ENCODE data around the gene AHI1. TPM values are rescaled to one million over a fixed set of nuclear protein-coding genes. Genes with fewer than 3 reads are reported as not detected.

The AHI1 gene
- total RNA-seq, 1 donor from 2014 or later: 14.2 TPM

GRCh38 chr6:135320721-135321621, 176.6 kb downstream of the AHI1 start:
- no peak overlapping the region for H3K27ac ChIP-seq (ENCODE audit: low read depth, low read length)
- H3K4me3 ChIP-seq (ENCODE audit: insufficient read depth, low read depth, low read length): no peak overlapping the region
- Mint-ChIP-seq H3K9me3 (ENCODE audit: unreplicated experiment) (no peaks in the 10 kb centered on the region), H3K27me3 (ENCODE audit: low read depth, unreplicated experiment) (no peaks in the 10 kb centered on the region), H3K36me3 (ENCODE audit: low read depth, unreplicated experiment) (no peaks in the 10 kb centered on the region), H3K27ac (ENCODE audit: unreplicated experiment) (no peak overlapping the region), H3K4me1 (ENCODE audit: low read depth, unreplicated experiment) (peaks cover 2% of the 10 kb centered on the region), H3K4me3 (ENCODE audit: unreplicated experiment) (no peak overlapping the region)
- H3K27me3 ChIP-seq (ENCODE audit: insufficient read depth, low read length): no peaks in the 10 kb centered on the region
- FAIRE-seq: peak; percentile 32
- no peak overlapping the region for H3K4me2 ChIP-seq (ENCODE audit: low read length)
- no peaks in the 10 kb centered on the region for H3K4me1 ChIP-seq (ENCODE audit: insufficient read depth, low read length)
- no peak for DNase-seq (ENCODE audit: low read depth)
- H2AFZ ChIP-seq (ENCODE audit: low read depth, low read length): no peak overlapping the region
- H3K9ac ChIP-seq (ENCODE audit: low read length): no peak overlapping the region
- H3K36me3 ChIP-seq (ENCODE audit: insufficient read depth, low read length): peaks cover 2% of the 10 kb centered on the region
- no peaks in the 10 kb centered on the region for H3K9me3 ChIP-seq (ENCODE audit: insufficient read depth, low read depth, low read length)
- H4K20me1 ChIP-seq (ENCODE audit: insufficient read depth, low read length): no peaks in the 10 kb centered on the region
- no peak for TF ChIP-seq EZH2 (IDR thresholded peaks at IDR 0.05; ENCODE audit: insufficient read depth, low read length)
- TF ChIP-seq CTCF (IDR thresholded peaks at IDR 0.05; ENCODE audit: insufficient read depth, low read depth, low read length): no peak
- H3K79me2 ChIP-seq (ENCODE audit: insufficient read depth, low read length): no peaks in the 10 kb centered on the region

GRCh38 chr6:135319819-135320218, 177.7 kb downstream of the AHI1 start:
- no peaks in the 10 kb centered on the region for H3K79me2 ChIP-seq (ENCODE audit: insufficient read depth, low read length)
- DNase-seq (ENCODE audit: low read depth): no peak
- H2AFZ ChIP-seq (ENCODE audit: low read depth, low read length): no peak overlapping the region
- no peaks in the 10 kb centered on the region for H3K9me3 ChIP-seq (ENCODE audit: insufficient read depth, low read depth, low read length)
- no peaks in the 10 kb centered on the region for H4K20me1 ChIP-seq (ENCODE audit: insufficient read depth, low read length)
- no peak overlapping the region for H3K27ac ChIP-seq (ENCODE audit: low read depth, low read length)
- H3K27ac Mint-ChIP-seq (ENCODE audit: unreplicated experiment): no peak overlapping the region
- no peak overlapping the region for H3K4me3 ChIP-seq (ENCODE audit: insufficient read depth, low read depth, low read length)
- no peaks in the 10 kb centered on the region for H3K27me3 Mint-ChIP-seq (ENCODE audit: low read depth, unreplicated experiment)
- H3K4me2 ChIP-seq (ENCODE audit: low read length): no peak overlapping the region
- H3K9ac ChIP-seq (ENCODE audit: low read length): no peak overlapping the region
- H3K9me3 Mint-ChIP-seq (ENCODE audit: unreplicated experiment): no peaks in the 10 kb centered on the region
- no peak for TF ChIP-seq EZH2 (IDR thresholded peaks at IDR 0.05; ENCODE audit: insufficient read depth, low read length)
- H3K36me3 Mint-ChIP-seq (ENCODE audit: low read depth, unreplicated experiment): peaks cover 3% of the 10 kb centered on the region
- FAIRE-seq: no peak
- no peak overlapping the region for H3K4me3 Mint-ChIP-seq (ENCODE audit: unreplicated experiment)
- no peaks in the 10 kb centered on the region for H3K4me1 ChIP-seq (ENCODE audit: insufficient read depth, low read length)
- H3K36me3 ChIP-seq (ENCODE audit: insufficient read depth, low read length): peaks cover 3% of the 10 kb centered on the region
- H3K4me1 Mint-ChIP-seq (ENCODE audit: low read depth, unreplicated experiment): peaks cover 2% of the 10 kb centered on the region
- no peaks in the 10 kb centered on the region for H3K27me3 ChIP-seq (ENCODE audit: insufficient read depth, low read length)

- Histone ChIP-seq H3K9ac (ENCODE audit: low read length) (no peak overlapping the region), H4K20me1 (ENCODE audit: insufficient read depth, low read length) (no peaks in the 10 kb centered on the region), H3K79me2 (ENCODE audit: insufficient read depth, low read length) (no peaks in the 10 kb centered on the region), H3K27me3 (ENCODE audit: insufficient read depth, low read length) (no peaks in the 10 kb centered on the region), H3K4me3 (ENCODE audit: insufficient read depth, low read depth, low read length) (no peak overlapping the region), H3K27ac (ENCODE audit: low read depth, low read length) (no peak overlapping the region), H3K4me1 (ENCODE audit: insufficient read depth, low read length) (no peaks in the 10 kb centered on the region), H3K36me3 (ENCODE audit: insufficient read depth, low read length) (peaks cover 3% of the 10 kb centered on the region), H2AFZ (ENCODE audit: low read depth, low read length) (no peak overlapping the region), H3K9me3 (ENCODE audit: insufficient read depth, low read depth, low read length) (no peaks in the 10 kb centered on the region), H3K4me2 (ENCODE audit: low read length) (no peak overlapping the region)
- Mint-ChIP-seq H3K4me1 (ENCODE audit: low read depth, unreplicated experiment) (peaks cover 2% of the 10 kb centered on the region), H3K27me3 (ENCODE audit: low read depth, unreplicated experiment) (no peaks in the 10 kb centered on the region), H3K9me3 (ENCODE audit: unreplicated experiment) (no peaks in the 10 kb centered on the region), H3K27ac (ENCODE audit: unreplicated experiment) (no peak overlapping the region), H3K4me3 (ENCODE audit: unreplicated experiment) (no peak overlapping the region), H3K36me3 (ENCODE audit: low read depth, unreplicated experiment) (peaks cover 3% of the 10 kb centered on the region)
- DNase-seq (ENCODE audit: low read depth) (no peak), FAIRE-seq (no peak)
- no peak for TF ChIP-seq CTCF (IDR thresholded peaks at IDR 0.05; ENCODE audit: insufficient read depth, low read depth, low read length)
- no peak for TF ChIP-seq EZH2 (IDR thresholded peaks at IDR 0.05; ENCODE audit: insufficient read depth, low read length)
These were observed 178.6 kb downstream of the AHI1 start for GRCh38 chr6:135318738-135319469.

Data from astrocyte (in vitro differentiated cells and primary cell).